ENCODE results near the gene ENG. TPM values are rescaled to one million over a fixed set of nuclear protein-coding genes. Genes with fewer than 3 reads are reported as not detected.

Gene ENG
- total and polyA plus RNA-seq, 2 of the 8 experiments (the other 6 are each of a cell fraction or from before 2014, with no cell fraction given), result 1.8 to 4.4 TPM

- TF ChIP-seq, protein P1, sequence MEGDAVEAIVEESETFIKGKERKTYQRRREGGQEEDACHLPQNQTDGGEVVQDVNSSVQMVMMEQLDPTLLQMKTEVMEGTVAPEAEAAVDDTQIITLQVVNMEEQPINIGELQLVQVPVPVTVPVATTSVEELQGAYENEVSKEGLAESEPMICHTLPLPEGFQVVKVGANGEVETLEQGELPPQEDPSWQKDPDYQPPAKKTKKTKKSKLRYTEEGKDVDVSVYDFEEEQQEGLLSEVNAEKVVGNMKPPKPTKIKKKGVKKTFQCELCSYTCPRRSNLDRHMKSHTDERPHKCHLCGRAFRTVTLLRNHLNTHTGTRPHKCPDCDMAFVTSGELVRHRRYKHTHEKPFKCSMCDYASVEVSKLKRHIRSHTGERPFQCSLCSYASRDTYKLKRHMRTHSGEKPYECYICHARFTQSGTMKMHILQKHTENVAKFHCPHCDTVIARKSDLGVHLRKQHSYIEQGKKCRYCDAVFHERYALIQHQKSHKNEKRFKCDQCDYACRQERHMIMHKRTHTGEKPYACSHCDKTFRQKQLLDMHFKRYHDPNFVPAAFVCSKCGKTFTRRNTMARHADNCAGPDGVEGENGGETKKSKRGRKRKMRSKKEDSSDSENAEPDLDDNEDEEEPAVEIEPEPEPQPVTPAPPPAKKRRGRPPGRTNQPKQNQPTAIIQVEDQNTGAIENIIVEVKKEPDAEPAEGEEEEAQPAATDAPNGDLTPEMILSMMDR (IDR thresholded peaks at IDR 0.05; ENCODE audit: control extremely low read depth in 1 of 3, insufficient read depth in 1 of 3, low read depth in 1 of 3, low read length in 3 of 3), result no peak
- TF ChIP-seq TAF1 (IDR thresholded peaks at IDR 0.05; ENCODE audit: low read depth, low read length) (no peak), ZNF274 (IDR thresholded peaks at IDR 0.05; ENCODE audit: borderline replicate concordance, extremely low read depth, low read length) (no peak), ASH2L (IDR thresholded peaks at IDR 0.05; ENCODE audit: low read length) (no peak), TBP (IDR thresholded peaks at IDR 0.05; ENCODE audit: low read depth, low read length) (no peak), POLR2A (IDR thresholded peaks at IDR 0.05; ENCODE audit: control extremely low read depth in 1 of 2, low read depth in 2 of 2, low read length in 2 of 2) (no peak)
These were observed 35.9 kb downstream of the ENG start (continued) for GRCh38 chr9:127818574-127818973.
